GM18867 (cell line): Measurements from ENCODE around the gene NKAPL.

Experiments used
- ATAC-seq: cut with Tn5 transposase; IDR thresholded peaks from one replicate; pipeline ENCODE4 v1.9.1; 2021; ENCODE audit warnings: mild to moderate bottlenecking, moderate library complexity; ENCODE audit not compliant: unreplicated experiment

Gene NKAPL

DNA sequence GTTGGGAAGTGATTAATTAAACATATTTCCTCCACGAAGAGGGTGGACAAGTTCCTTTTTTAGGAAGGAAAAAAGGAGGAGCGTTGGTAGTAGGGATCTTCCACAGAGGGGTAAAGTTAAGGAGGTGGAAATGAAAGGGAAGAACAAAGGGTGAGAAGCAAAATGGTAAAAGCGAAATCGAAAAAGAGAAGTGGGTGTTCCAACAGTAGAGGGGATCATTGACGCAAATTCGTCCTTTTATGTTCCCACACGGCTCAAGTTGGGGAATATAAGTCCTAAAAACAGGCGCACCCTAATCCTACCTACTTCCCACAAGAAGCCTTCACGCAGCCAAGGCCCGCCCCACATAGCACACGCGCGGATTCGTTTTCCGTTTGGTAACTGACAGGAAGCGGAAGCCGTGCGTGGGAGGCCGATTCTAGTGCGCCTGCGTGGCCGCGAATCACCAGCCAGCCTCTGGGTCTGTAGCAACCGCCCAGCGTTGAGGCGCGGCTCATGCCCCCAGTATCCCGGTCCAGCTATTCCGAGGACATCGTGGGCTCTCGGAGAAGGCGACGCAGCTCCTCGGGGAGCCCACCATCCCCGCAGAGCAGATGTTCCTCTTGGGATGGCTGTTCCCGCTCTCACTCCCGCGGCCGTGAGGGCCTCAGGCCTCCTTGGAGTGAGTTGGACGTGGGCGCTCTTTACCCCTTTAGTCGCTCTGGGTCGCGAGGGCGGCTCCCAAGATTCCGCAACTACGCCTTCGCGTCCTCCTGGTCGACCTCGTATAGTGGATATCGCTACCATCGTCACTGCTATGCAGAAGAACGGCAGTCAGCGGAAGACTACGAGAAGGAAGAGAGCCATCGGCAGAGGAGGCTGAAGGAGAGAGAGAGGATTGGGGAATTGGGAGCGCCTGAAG lies at the start of gene NKAPL:
Gene NKAPL, plus strand, starts transcription at position 421 of the 901 bp plus-strand sequence. Its CDS starts 75 bp downstream, at position 496.
- ATAC-seq, result no peak

DNA sequence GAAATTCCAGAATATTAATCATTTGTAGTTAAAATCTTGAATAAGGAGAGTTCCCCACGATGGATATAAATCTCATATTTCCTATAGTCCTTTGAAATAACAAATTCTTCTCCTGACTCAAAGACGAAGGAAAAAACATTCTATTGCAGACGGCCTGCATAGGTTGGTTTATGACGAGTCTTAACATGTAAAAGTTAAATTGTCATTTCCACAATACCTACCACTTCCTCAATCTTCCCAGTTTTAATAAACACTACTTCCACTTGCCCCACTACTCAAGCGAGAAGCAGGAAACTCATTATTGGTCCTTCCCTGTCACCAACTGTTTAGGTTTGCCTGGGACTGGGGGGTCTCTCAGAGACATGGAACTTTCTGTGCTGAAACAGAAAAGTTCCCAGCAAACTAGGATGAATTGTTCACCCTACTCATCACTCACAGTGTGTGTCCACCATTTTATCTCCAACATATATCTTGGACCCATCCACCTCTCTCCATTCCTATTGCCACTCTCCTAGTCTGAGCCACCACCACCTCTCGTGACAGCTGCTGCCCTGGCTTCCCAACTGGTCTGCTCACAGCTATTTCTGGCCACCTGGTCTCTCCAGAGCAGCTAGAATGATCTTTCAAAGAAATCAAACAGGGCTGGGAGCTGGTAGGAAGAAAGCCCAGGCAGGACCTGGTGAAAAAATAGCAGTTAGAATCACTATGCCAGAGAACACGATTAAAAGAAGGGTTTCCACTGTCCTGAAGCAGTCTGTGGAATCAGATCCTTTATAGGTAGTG lies 49.2 kb upstream of the NKAPL start:
- ATAC-seq, result no peak

DNA sequence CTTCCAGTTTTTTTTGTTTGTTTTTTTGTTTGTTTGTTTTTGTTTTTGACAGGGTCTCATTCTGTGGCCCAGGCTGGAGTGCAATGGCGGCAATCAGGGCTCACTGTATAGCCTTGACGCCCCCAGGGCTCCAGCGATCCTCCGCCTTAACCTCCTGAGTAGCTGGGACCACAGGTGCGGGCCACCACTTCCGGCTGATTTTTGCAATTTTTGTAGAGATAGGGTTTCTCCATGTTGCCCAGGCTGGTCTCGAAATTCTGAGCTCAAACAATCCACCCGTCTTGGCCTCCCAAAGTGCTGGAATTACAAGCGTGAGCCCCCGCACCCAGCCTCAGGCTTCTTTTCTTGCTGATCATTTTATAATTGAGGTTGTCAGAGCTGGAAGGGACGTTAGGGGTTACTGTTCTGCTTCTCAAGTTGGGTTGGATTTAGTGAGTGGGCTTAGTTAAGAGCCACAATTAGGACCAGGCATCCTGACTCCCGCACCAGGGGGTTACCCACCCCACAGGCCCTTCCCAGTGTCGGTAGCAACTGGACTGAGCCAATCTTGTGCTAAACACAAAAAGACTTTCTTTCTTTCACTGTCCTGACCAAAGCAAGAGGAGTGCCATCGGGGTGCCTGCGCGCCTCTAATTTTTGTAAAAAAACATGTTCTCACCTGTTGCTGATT lies 47.1 kb upstream of the NKAPL start:
- ATAC-seq, result peak; percentile 28

DNA sequence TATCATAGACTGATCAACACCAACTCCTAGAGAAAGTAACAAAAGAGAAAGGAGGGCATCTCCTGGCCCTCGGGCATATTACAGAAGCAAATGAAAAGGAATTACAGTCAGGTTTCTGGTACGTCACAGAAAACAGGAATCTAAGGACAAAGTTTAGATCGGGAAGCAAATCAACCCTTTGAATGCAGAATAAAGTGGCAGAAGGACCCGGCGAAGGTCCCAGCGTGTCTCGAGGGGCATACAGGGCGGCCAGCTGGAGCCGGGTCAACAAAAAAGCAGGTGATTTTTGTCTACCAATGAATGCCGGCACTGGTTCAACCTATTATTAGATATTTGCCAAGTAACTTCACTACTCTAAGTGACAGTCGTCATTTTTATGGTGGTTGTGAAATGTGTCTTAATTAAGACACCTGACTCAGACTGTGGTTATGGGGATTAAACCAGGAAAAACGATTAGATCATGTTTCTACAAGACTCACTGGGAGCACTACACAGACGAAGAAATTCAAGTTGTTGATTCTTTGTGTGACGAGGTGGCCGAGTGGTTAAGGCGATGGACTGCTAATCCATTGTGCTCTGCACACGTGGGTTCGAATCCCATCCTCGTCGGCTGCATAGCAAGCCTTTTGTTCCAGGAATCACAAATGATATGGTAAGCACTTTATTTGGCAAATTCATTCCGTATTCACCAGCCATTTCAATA lies 46.4 kb upstream of the NKAPL start:
- ATAC-seq, result peak; percentile 76

DNA sequence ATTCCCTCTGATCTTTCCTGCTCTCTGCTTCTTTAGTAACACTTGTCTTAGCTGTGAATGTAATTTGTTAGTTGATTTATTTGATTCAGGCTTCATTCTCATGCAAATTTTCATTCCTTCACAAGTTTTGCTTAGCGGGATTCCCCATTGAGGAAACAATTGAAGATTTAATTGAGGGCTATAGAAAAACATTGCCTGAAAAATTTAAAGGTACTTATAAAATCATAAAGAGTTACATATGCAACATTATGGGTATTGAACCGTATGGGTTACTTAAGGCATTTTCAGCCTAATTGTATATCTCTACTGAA lies 45.9 kb upstream of the NKAPL start:
- ATAC-seq, result no peak

DNA sequence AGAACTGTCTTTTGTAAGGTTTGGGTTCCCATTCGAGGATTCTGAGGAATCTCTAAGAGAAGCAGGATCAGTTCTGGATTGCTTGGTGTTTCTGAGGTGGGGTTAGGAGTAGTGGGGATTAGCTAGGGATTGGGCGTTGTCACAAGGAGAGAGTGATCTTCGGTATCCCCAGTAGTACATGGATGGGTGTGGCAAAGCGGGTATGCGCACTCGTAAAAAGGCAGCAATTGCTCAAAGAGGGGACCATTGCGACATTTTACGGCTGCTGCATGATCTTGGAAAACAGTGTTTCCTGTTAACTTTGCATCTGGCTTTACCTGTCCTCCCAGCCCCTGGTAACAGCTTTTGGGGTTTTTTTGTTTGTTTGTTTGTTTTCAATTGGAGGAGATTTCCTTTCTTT lies 43.7 kb upstream of the NKAPL start:
- ATAC-seq, result no peak

DNA sequence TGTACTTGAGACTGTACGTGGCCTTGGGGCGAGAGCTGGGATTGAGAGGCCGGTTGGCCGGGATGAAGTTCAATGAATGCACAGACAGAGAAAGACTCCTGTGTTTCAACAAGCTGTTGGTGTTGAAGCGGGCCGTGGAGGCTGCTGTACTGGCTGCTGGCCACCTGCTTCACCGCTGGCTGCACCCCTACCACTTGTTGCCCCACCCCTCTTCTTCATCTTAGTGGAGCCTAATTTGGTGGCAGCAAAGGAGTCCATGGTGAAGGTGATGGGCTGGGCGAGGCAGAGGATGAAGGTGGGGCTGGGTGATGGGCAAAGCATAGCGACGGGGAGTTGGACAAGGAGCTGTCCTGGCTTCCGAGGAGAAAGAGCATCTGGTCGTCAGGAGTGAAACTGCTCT lies 41.2 kb upstream of the NKAPL start:
- no peak for ATAC-seq

DNA sequence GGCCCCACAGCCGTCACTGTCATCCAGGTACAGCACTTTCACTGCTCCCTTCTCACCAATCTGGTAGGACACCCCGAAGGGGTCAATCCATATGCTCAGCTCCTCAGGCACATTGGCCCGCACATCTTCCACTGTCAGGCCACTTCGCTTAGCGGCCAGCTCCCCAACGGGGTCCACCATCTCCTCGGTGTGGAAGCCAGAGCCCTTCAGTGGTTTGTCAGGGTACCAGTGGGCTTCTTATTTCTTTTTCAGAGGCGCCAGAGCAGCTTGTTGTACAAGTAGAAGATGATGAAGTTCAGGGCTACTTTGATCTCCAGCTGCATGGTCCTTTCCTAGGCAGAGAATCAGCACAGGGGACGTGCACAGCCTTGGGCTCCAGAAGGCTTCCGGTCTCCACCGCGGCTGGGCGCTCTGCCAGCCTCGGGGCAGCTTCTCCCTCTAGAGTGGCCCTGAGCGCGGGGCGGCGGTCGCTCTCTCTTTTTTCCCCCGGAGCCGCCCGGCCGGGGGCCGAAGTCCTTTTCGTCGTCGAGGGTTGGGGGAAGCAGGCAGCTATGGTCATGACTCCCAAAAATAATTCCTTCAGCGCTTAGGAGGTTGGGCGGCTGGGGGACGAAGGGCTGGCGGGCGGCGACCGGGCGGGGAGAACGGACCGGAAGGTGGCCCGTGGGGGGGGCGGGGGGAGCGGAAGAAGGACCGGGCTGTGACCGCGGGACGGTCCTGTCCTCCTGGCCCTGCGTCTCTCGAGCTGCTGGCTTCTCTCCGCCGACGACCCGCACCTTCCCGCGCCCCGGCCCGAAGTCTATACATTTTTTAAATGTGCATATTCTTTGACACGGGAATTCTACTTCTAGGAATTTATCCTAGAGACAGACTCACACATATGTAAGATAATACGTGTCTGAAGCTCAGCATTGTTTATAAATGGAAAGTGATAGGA lies 40.5 kb upstream of the NKAPL start:
- ATAC-seq, result peak; percentile 75

DNA sequence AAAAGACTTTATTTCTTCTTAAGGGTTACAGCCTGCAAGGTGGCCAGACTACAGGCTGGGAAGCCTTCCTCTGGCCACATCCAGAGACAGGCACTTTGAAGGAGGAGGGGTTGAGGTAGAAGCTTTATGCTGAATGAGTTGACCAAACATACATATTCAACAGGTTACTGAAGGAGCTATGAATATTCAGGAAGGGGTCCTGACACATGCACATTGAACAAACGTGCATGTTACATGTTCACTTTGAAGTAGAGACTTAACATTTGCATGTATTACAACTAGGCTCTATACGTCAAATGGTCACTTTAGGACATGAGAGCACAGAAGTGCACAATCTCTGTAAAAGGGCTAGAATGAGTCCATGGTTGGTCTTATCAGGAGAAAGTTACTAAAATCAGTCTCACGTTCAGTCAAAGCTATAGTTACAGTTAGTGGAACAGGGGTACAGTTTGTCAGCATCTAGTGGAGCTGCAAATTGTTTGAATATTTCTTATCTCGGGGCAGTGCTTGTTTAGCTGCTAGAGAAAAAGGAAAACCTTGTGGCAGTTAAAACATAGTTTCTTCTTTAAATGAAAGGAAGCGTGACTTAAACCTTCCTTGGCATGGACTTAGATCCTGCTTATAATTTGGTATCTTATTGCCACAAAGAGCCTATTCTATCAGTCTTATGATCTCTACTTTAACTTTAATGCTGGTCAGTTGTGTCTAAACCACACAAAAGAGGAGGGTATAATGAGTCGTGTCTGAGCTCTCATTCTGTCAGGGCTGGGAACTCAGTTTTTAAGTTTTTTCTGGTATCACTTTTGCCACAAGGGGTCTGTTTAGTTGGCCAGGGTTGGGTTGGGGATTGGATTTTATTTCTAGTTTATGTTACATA lies 38.6 kb upstream of the NKAPL start:
- no peak for ATAC-seq

DNA sequence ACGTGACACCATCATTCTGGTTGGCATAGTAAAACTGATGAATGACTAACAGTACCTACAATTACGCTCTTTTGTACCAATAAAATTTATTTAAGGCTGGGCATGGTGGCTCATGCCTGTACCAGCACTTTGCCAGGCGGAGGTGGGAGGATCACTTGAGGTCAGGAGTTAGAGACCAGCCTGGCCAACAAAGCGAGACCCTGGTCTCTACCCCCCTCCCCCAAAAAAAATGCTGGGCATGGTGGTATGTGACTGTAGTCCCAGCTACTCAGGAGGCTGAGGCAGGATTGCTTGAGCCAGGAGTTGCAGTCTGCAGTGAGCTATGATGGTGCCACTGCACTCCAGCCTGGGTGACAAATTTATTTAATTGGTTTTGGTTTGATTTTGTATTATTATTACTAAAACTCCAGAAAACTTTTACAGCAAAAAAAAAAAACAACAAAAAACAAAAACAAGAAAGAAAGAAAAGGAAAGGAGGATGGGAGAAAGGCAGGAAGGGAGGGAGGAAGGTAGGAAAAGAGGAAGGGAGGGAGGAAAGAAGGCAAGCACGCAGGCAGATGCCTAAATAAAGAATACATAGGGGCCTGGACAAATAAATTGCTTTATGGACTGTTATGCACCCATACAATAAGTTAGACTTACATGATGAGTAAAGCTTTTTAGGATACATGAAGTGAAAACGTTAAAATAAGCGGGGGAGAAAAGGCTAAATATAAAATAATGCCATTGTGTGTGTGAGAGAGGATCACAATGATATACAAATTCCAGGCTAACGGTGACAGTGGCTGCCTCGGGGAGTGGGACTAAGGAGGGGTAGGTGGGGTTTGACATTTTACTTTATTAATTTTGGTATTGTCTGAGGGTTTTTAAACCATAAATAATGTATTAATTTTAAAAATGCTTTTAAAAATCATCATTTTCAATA lies 34.7 kb upstream of the NKAPL start:
- no peak for ATAC-seq

DNA sequence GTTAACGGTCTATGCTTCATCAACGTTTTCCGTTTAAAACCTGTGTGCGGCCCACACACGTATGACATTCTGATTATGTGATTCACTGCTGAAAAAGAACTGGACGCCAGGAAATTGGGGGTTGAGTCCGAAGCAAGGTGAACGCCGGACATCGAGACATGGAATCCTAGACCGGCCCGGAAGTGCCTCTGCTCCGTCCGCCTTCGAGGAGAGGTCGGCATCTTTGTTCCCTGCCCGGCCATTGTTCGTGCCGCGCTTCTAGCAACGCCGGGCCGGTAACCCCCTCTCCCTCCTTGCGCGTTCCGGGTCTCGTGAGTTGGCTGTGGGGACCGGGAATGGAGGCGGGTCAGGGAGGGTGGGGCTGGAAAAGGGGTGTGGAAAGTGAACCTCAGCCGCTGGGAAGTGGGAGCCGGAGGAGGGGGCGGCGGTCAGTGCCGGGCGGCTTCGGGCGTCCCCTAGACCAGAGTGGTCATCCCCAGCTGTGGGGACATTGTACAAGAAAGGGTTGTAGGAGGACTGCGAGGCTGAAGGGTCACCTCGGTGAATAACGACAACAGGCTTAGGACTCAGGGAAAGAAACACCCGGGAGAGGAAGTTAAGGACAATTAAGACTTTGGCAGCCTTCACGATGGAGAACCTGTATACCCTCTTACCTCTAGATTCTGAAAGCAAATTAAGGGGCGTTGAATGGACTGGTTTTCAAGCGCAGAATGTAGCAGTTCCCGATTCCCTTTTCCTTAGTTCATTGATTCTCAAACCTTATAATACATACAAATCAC lies 33.9 kb upstream of the NKAPL start, which contains the start of gene ZSCAN9:
Gene ZSCAN9, plus strand, starts transcription at position 220 of the 779 bp plus-strand sequence. CDS start 1,810 bp downstream, outside the sequence.
- peak; percentile 93 for ATAC-seq

DNA sequence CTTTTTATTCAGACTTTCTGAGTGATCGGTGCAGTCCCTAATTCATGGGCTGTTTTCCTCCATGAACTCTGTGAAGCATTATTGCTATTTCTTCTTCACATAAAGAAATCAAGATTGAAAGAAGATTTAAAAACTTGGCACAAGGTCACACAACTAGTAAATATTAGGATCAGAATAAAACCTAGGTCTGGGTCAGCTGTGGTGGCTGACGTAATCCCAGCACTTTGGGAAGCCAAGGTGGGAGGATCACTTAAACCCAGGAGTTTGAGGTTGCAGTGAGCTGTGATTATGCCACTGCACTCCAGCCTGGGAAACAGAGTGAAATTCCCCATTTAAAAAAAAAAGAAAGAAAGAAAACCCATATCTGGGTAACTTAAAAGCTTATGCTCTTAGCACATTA lies 32.6 kb upstream of the NKAPL start:
- no peak for ATAC-seq

DNA sequence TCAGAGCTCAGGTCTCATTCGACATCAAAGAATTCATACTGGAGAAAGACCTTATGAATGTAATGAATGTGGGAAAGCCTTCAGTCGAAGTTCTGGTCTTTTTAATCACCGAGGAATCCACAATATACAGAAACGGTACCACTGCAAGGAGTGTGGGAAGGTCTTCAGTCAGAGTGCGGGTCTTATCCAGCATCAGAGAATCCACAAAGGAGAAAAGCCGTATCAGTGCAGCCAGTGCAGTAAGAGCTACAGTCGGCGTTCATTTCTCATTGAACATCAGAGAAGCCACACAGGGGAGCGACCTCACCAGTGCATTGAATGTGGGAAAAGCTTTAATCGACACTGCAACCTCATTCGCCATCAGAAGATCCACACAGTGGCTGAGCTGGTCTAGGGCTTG lies 26.3 kb upstream of the NKAPL start:
- no peak for ATAC-seq

DNA sequence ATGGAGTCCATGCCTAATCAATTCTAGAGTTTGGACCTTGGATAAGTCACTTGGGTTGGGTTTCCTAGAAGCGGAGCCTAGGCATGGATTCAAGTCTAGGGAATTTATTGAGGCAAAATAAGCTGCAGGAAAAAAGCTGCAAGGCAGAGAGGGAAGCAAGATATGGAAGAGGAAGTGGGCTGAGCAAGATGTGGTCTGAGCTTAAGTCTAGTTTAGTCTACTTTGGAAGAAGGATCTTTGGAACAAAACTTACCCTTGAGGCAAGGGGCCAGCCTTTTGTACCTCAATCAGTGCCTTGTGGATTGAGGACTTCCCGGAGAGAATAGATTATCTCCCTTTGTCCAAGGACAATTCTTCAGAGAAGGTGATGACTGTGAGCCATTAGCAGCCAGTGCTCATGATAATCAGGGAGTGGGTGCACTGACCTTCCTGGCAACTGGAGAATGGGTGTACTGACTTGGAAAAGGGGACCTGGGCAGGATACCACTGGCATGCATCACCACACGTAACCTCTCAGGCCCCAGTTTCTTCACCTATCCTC lies 23.1 kb upstream of the NKAPL start:
- ATAC-seq, result no peak

DNA sequence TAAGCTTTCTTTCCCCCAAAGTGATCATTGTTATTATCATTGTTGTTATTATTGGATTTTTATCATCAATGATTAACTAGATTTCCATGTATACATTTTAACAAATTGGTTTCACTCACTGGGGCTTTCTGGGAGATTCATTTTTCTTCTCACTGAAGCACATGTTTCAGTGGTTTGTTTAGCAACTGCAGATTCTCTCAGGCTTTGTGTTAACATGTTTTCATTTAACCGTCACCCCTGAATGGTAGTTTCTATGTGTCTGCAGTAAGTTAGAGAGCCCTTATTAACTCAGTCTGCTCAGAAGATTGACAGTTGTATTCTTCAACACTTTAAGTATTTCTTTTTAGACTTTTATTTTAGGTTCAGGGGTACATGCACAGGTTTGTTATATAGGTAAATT lies 19.5 kb upstream of the NKAPL start:
- no peak for ATAC-seq

DNA sequence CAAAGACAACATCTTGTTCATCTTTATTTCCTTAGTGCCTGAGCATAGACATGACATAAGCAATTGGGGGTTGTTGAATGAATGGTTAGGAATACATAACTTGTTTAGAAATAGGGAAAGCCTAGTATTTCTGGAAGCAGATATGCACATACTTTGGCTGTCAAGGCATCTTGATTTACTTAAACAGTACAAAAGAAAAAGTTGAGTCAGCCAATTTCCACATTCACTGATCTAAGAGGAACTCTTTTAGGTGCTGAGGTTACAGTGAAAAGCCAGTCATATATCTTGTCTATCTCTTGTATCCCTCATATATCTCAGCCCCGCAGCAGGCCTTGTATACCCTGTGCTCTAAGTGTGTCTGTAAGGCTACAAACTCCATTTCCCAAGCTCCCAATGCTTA lies 18.6 kb upstream of the NKAPL start:
- no peak for ATAC-seq

DNA sequence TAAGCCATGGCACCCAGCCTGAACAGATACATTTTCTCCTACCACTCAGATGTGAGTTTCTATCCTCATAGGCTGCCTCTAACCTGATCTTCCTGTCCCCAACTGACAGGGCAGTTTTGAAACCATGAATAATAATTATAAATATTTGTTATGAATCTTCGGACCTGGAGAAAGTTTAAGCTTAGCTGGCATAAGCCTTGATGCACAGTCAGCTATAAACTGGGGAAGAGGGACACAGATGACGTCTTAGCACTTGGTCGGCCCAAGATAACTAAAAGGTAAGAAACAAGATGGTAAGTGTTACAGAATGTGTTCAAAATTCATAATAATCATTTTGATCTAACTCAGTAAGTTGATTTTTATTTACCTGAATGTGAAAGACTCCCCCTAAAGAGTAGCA lies 15.2 kb upstream of the NKAPL start:
- ATAC-seq, result no peak
